Measurements from ENCODE around the gene SPATA17. TPM values are rescaled to one million over a fixed set of nuclear protein-coding genes. Genes with fewer than 3 reads are reported as not detected.

The SPATA17 gene
- polyA plus RNA-seq, 1 experiment, result 0.69 TPM

DNA sequence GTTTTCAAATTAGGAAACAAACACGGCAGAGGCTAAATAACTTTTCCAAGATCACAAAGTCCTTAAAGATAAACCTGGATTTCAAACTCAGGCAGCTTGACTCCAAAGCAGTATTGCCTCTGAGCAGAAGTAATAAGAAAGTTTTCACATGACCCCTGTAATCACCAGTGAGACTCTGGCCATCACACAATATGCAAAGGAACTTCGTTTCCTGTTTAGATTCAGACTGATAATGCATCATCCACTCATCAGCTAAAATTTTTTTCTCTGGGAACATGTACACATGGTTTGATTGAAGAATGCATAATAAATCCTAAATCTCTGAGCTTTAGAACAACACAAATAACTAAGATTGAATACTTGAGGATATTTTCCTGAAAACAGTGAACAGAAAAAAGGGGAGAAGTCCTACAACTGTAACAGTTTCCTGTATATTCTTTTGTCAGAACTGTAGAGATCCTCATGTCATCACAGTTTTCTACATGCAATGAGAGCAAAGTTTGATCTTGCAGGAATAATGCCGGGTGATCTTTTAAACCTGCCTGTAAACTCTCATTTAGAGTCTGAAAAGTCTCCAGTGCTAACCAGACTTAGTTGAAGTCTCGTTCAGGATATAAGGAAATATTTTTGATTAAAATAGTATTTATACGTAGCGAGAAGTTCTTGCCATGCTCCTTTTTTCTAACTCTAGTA is 225.3 kb downstream of the SPATA17 start:
- DNase-seq (ENCODE audit: low read depth, low spot score), result no peak
- H3K9me3 ChIP-seq (ENCODE audit: control insufficient read depth, insufficient read depth, low read length), result no peaks in the 10 kb centered on the region; the same call in 1 of the 2 replicates
- TF ChIP-seq, protein P1, sequence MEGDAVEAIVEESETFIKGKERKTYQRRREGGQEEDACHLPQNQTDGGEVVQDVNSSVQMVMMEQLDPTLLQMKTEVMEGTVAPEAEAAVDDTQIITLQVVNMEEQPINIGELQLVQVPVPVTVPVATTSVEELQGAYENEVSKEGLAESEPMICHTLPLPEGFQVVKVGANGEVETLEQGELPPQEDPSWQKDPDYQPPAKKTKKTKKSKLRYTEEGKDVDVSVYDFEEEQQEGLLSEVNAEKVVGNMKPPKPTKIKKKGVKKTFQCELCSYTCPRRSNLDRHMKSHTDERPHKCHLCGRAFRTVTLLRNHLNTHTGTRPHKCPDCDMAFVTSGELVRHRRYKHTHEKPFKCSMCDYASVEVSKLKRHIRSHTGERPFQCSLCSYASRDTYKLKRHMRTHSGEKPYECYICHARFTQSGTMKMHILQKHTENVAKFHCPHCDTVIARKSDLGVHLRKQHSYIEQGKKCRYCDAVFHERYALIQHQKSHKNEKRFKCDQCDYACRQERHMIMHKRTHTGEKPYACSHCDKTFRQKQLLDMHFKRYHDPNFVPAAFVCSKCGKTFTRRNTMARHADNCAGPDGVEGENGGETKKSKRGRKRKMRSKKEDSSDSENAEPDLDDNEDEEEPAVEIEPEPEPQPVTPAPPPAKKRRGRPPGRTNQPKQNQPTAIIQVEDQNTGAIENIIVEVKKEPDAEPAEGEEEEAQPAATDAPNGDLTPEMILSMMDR (IDR thresholded peaks at IDR 0.05; ENCODE audit: low read depth, low read length), result no peak
- H3K27ac ChIP-seq (ENCODE audit: low read depth, low read length), result no peak overlapping the region
- ChIA-PET POLR2A (no interaction called here), CTCF (no interaction called here)
- no peak overlapping the region for H3K4me3 ChIP-seq (ENCODE audit: low read depth, low read length)
- no peaks in the 10 kb centered on the region for H3K27me3 ChIP-seq (ENCODE audit: control insufficient read depth, insufficient read depth, low read length)

DNA sequence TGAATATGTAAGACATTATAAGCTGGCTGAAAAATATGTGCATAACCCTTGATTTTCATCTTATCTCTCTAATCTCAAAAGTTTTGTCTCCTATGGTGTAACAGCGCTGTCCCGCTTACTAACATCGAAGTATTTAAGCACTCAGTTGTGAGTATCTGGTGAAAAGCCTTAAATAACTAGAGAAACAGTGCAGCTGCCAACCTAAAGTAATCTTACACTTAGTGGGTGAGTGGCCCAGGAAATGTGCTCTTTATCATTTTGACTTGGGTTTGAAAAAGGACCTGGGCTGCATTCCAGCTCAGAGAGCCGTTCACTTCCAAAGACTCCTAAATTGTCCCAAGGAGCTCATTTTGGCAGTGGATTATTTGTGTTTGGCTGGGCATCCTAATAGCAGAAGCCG is 225.9 kb downstream of the SPATA17 start:
- CTCF ChIA-PET, result no interaction called here

GRCh38 chr1:217861658-217862057 is 230.5 kb downstream of the SPATA17 start:
- H3K4me3 ChIP-seq (ENCODE audit: low read depth, low read length), result no peak overlapping the region
- TF ChIP-seq, protein P1 (IDR thresholded peaks at IDR 0.05; ENCODE audit: low read depth, low read length), result no peak
- H3K27ac ChIP-seq (ENCODE audit: low read depth, low read length), result no peak overlapping the region
- no peaks in the 10 kb centered on the region for H3K27me3 ChIP-seq (ENCODE audit: control insufficient read depth, insufficient read depth, low read length)
- no peak for DNase-seq (ENCODE audit: low read depth, low spot score)
- no peaks in the 10 kb centered on the region; the same call in 1 of the 2 replicates for H3K9me3 ChIP-seq (ENCODE audit: control insufficient read depth, insufficient read depth, low read length)
- CTCF ChIA-PET, result no interaction called here
- POLR2A ChIA-PET, result no interaction called here

More for the DNA sequence above, 225.9 kb downstream of the SPATA17 start:
- DNase-seq (ENCODE audit: low read depth, low spot score), result no peak
- no peak overlapping the region for H3K4me3 ChIP-seq (ENCODE audit: low read depth, low read length)
- TF ChIP-seq, protein P1 (IDR thresholded peaks at IDR 0.05; ENCODE audit: low read depth, low read length), result no peak
- H3K27ac ChIP-seq (ENCODE audit: low read depth, low read length), result no peak overlapping the region
- no peaks in the 10 kb centered on the region; the same call in 1 of the 2 replicates for H3K9me3 ChIP-seq (ENCODE audit: control insufficient read depth, insufficient read depth, low read length)
- no peaks in the 10 kb centered on the region for H3K27me3 ChIP-seq (ENCODE audit: control insufficient read depth, insufficient read depth, low read length)
- POLR2A ChIA-PET, result no interaction called here

DNA sequence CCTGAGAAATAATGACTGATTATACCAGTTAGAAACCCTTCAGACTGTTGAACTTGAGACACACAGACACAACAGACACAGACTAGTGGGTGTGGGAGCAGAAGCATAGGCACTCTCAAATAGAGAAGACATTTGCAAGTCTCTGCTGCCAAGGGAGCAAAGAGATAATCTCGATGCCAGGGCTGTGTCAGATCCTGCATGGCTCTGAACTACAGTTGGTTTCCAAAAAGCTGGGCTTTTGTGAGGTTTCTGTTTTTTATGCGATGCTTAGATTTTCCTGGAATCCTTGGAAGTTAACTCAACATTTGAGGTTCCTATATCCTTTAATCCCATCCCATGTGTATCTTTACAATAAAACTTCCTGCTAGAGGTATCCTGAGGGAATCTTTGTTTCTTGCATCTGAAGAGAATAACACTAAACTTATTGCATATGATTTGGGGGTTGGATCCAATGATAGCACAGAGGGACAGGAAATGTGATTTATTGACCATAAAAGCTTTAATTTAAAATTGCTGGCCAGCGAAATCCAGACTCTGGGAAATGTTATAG is 236.4 kb downstream of the SPATA17 start:
- H3K4me3 ChIP-seq (ENCODE audit: low read depth, low read length), result no peak overlapping the region
- TF ChIP-seq, protein P1 (IDR thresholded peaks at IDR 0.05; ENCODE audit: low read depth, low read length), result no peak
- H3K9me3 ChIP-seq (ENCODE audit: control insufficient read depth, insufficient read depth, low read length), result no peaks in the 10 kb centered on the region
- CTCF ChIA-PET, result interaction anchor here (0.6 kb wide), 1 partner anchor 12 kb away, joined by 3 read pairs; no protein-coding TSS in a partner anchor
- DNase-seq (ENCODE audit: low read depth, low spot score), result no peak
- no peak overlapping the region for H3K27ac ChIP-seq (ENCODE audit: low read depth, low read length)
- no peaks in the 10 kb centered on the region for H3K27me3 ChIP-seq (ENCODE audit: control insufficient read depth, insufficient read depth, low read length)
- POLR2A ChIA-PET, result no interaction called here

DNA sequence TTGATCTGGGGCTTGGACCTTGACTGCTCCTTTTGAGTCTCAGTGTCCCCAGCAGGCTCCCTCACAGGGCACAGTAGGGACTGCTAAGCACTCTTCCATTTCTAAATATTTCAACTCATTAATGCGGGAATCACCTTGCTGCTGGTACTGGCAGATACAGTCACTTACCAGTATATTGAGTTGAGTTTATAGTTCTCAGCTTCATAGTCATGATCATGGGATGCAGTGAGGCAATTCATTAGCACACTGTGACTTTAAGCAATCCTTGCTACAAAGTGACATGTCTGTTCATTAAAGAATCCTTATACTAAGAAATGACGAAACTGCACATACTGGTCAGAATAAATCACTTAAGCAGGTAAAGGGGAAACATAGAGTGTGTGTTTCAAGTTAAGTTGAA is 240.8 kb downstream of the SPATA17 start:
- DNase-seq (ENCODE audit: low read depth, low spot score), result no peak
- H3K9me3 ChIP-seq (ENCODE audit: control insufficient read depth, insufficient read depth, low read length), result no peaks in the 10 kb centered on the region
- H3K4me3 ChIP-seq (ENCODE audit: low read depth, low read length), result no peak overlapping the region
- no peak overlapping the region for H3K27ac ChIP-seq (ENCODE audit: low read depth, low read length)
- ChIA-PET CTCF (no interaction called here), POLR2A (no interaction called here)
- TF ChIP-seq, protein P1 (IDR thresholded peaks at IDR 0.05; ENCODE audit: low read depth, low read length), result no peak
- H3K27me3 ChIP-seq (ENCODE audit: control insufficient read depth, insufficient read depth, low read length), result no peaks in the 10 kb centered on the region
